Measurements from ENCODE around the gene PIGA.
A peak's percentile ranks its signal among the peaks of the same experiment; 100 is the strongest.
"Not testable (repeated sequence)": the region's sequence is repeated elsewhere in the genome, so short reads cannot be mapped to it uniquely, and the experiment has no call there.

PIGA gene

GRCh38 chrX:15320297-15320696 lies 15.0 kb downstream of the PIGA start:
- H3K36me3 Mint-ChIP-seq (ENCODE audit: low read depth), result peaks cover 18% of the 10 kb centered on the region

GRCh38 chrX:15319075-15319474 lies 16.2 kb downstream of the PIGA start:
- no peaks in the 10 kb centered on the region for H3K9me3 Mint-ChIP-seq
- no peak overlapping the region for H3K27ac Mint-ChIP-seq
- H3K4me3 Mint-ChIP-seq, result no peak overlapping the region
- H3K4me1 Mint-ChIP-seq, result peaks cover 13% of the 10 kb centered on the region
- peaks cover 18% of the 10 kb centered on the region for H3K36me3 Mint-ChIP-seq (ENCODE audit: low read depth)
- TF ChIP-seq CTCF (IDR thresholded peaks at IDR 0.05; ENCODE audit: unreplicated experiment in 3 of 3), result no peak
- no peaks in the 10 kb centered on the region for H3K27me3 Mint-ChIP-seq (ENCODE audit: low read depth)

More at GRCh38 chrX:15320297-15320696, 15.0 kb downstream of the PIGA start:
- H3K4me1 Mint-ChIP-seq, result peaks cover 5% of the 10 kb centered on the region
- H3K9me3 Mint-ChIP-seq, result no peaks in the 10 kb centered on the region
- no peak overlapping the region for H3K4me3 Mint-ChIP-seq
- TF ChIP-seq CTCF (IDR thresholded peaks at IDR 0.05; ENCODE audit: unreplicated experiment in 3 of 3), result no peak
- H3K27ac Mint-ChIP-seq, result no peak overlapping the region
- H3K27me3 Mint-ChIP-seq (ENCODE audit: low read depth), result no peaks in the 10 kb centered on the region

- no peak within 1 kb of the TSS for H3K27ac Mint-ChIP-seq
- H3K27me3 Mint-ChIP-seq (ENCODE audit: low read depth), result no peaks in the 10 kb centered on the region
- peaks cover 13% of the 10 kb centered on the region for H3K4me1 Mint-ChIP-seq
- TF ChIP-seq CTCF (IDR thresholded peaks at IDR 0.05; ENCODE audit: unreplicated experiment in 3 of 3), result no peak
- peaks cover 10% of the 10 kb centered on the region for H3K36me3 Mint-ChIP-seq (ENCODE audit: low read depth)
- peak within 1 kb of the TSS in 1 of 3 experiments; percentile 73 for H3K4me3 Mint-ChIP-seq
- no peaks in the 10 kb centered on the region for H3K9me3 Mint-ChIP-seq
Measured at GRCh38 chrX:15315509-15315908, 19.8 kb downstream of the PIGA start, which contains the start of gene ASB11. TSS of gene ASB11 (minus strand) at chrX:15315640. CDS start at chrX:15315605, 35 bp downstream.

GRCh38 chrX:15314472-15314871 lies 20.9 kb downstream of the PIGA start:
- Mint-ChIP-seq H3K4me3 (peak overlapping the region in 1 of 3 experiments; percentile 73), H3K9me3 (no peaks in the 10 kb centered on the region), H3K36me3 (ENCODE audit: low read depth) (peaks cover 6% of the 10 kb centered on the region), H3K27me3 (ENCODE audit: low read depth) (no peaks in the 10 kb centered on the region), H3K27ac (no peak overlapping the region), H3K4me1 (peaks cover 18% of the 10 kb centered on the region)
- no peak for TF ChIP-seq CTCF (IDR thresholded peaks at IDR 0.05; ENCODE audit: unreplicated experiment in 3 of 3)

- no peaks in the 10 kb centered on the region for H3K36me3 Mint-ChIP-seq (ENCODE audit: low read depth)
- H3K27ac Mint-ChIP-seq, result no peak overlapping the region
- no peaks in the 10 kb centered on the region for H3K27me3 Mint-ChIP-seq (ENCODE audit: low read depth)
- no peak for TF ChIP-seq CTCF (IDR thresholded peaks at IDR 0.05; ENCODE audit: unreplicated experiment in 3 of 3)
- H3K9me3 Mint-ChIP-seq, result no peaks in the 10 kb centered on the region
- no peak overlapping the region for H3K4me3 Mint-ChIP-seq
- H3K4me1 Mint-ChIP-seq, result peaks cover 18% of the 10 kb centered on the region
Measured at GRCh38 chrX:15311119-15311518, 24.2 kb downstream of the PIGA start.

- no peak for TF ChIP-seq CTCF (IDR thresholded peaks at IDR 0.05; ENCODE audit: unreplicated experiment in 3 of 3)
- Mint-ChIP-seq H3K27ac (no peak overlapping the region), H3K36me3 (ENCODE audit: low read depth) (no peaks in the 10 kb centered on the region), H3K4me3 (no peak overlapping the region), H3K27me3 (ENCODE audit: low read depth) (no peaks in the 10 kb centered on the region), H3K4me1 (peaks cover 12% of the 10 kb centered on the region), H3K9me3 (no peaks in the 10 kb centered on the region)
Measured at GRCh38 chrX:15310117-15310516, 25.2 kb downstream of the PIGA start.

GRCh38 chrX:15305899-15306298 lies 29.4 kb downstream of the PIGA start:
- peaks cover 13% of the 10 kb centered on the region for H3K4me1 Mint-ChIP-seq
- H3K4me3 Mint-ChIP-seq; H3K36me3 Mint-ChIP-seq (ENCODE audit: low read depth); H3K9me3 Mint-ChIP-seq; H3K27ac Mint-ChIP-seq: not testable (repeated sequence)
- peaks cover 12% of the 10 kb centered on the region for H3K27me3 Mint-ChIP-seq (ENCODE audit: low read depth)
